DND-41 (cell line): ENCODE measurements around the gene SELENOS.
A peak's percentile ranks its signal among the peaks of the same experiment; 100 is the strongest.

Source experiments
- ATAC-seq: fragments of 200-7000 bp; cut with Tn5 transposase; 3 replicates; pipeline ENCODE4 v1.9.1; 2021; ENCODE audit warnings: low read depth; ENCODE audit not compliant: insufficient read depth
- DNase-seq: peaks from one replicate; pipeline ENCODE4 v3.0.0-alpha.2; 2020
- H2AFZ ChIP-seq: 2 replicates; pipeline ENCODE4 v1.6.0; 2012; ENCODE audit warnings: low read depth, low read length
- H3K27ac ChIP-seq: 2 replicates; pipeline ENCODE4 v1.5.1; 2012; ENCODE audit warnings: low read length, inconsistent platforms
- H3K27me3 ChIP-seq: fragments of 200-600 bp; sonication (generic); 2 replicates; pipeline ENCODE4 v1.6.0; 2012; ENCODE audit warnings: low read length, mild to moderate bottlenecking, inconsistent platforms; ENCODE audit not compliant: insufficient read depth, poor library complexity
- H3K36me3 ChIP-seq: 2 replicates; pipeline ENCODE4 v1.5.1; 2012; ENCODE audit warnings: low read length, inconsistent platforms; ENCODE audit not compliant: insufficient read depth
- H3K4me1 ChIP-seq: 2 replicates; pipeline ENCODE4 v1.5.1; 2012; ENCODE audit warnings: mild to moderate bottlenecking, low read length; ENCODE audit not compliant: insufficient read depth
- H3K4me2 ChIP-seq: 2 replicates; pipeline ENCODE4 v1.6.0; 2012; ENCODE audit warnings: mild to moderate bottlenecking, moderate library complexity, low read length, inconsistent platforms; ENCODE audit not compliant: insufficient read depth
- H3K4me3 ChIP-seq, 2 experiments: fragments of 200-600 bp in 1 of 2; shearing (Covaris generic) in 1 of 2; 2 replicates each; pipeline ENCODE4 v1.5.1; 2012 to 2016; ENCODE audit warnings: inconsistent platforms in 2 of 2, low read length in 2 of 2, mild to moderate bottlenecking in 2 of 2, low read depth in 1 of 2, moderate library complexity in 1 of 2
- H3K79me2 ChIP-seq: 2 replicates; pipeline ENCODE4 v1.6.0; 2012; ENCODE audit warnings: low read length, inconsistent platforms; ENCODE audit not compliant: insufficient read depth
- H3K9ac ChIP-seq: 2 replicates; pipeline ENCODE4 v1.6.0; 2012; ENCODE audit warnings: low read depth, mild to moderate bottlenecking, inconsistent platforms, low read length, moderate library complexity
- H3K9me3 ChIP-seq: 2 replicates; pipeline ENCODE4 v1.5.1; 2012; ENCODE audit warnings: low read length, moderate library complexity, mild to moderate bottlenecking, inconsistent platforms; ENCODE audit not compliant: insufficient read depth, severe bottlenecking
- H4K20me1 ChIP-seq: 2 replicates; pipeline ENCODE4 v1.6.0; 2012; ENCODE audit warnings: low read length; ENCODE audit not compliant: insufficient read depth
- EZH2 ChIP-seq: IDR thresholded peaks from 3 replicates; pipeline ENCODE4 v1.6.1; 2012; ENCODE audit warnings: borderline replicate concordance, low read depth, mild to moderate bottlenecking, moderate library complexity, low read length, inconsistent platforms; ENCODE audit not compliant: severe bottlenecking
- TF ChIP-seq, protein P1 (sequence below): IDR thresholded peaks from 2 replicates; pipeline ENCODE4 v1.5.1; 2012; ENCODE audit warnings: borderline replicate concordance, low read length, moderate library complexity, mild to moderate bottlenecking; ENCODE audit not compliant: poor library complexity, severe bottlenecking; ENCODE audit errors: extremely low read depth

SELENOS gene

DNA sequence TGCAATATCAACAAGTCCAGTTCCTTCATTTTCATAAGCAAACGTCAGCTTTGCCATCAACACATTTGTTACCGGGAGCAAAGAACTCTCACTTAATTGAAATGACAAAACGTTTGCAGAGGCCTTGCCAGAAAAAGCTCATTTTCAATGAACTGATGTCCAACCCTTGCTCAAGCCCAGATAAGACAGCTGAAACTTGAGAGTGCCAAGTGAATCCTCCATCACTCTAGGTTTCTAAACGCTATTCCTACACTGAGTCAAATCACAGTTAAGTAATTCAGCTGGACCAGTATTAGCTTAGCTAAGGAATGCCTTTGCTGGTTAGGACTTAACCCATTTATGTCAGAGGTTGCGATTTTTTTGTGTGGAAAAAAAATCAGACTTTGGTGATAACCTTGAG, 36.9 kb downstream of the SELENOS start:
- peaks cover 15% of the 10 kb centered on the region for H4K20me1 ChIP-seq
- no peak overlapping the region for H3K9ac ChIP-seq
- TF ChIP-seq EZH2: no peak
- TF ChIP-seq, protein P1, sequence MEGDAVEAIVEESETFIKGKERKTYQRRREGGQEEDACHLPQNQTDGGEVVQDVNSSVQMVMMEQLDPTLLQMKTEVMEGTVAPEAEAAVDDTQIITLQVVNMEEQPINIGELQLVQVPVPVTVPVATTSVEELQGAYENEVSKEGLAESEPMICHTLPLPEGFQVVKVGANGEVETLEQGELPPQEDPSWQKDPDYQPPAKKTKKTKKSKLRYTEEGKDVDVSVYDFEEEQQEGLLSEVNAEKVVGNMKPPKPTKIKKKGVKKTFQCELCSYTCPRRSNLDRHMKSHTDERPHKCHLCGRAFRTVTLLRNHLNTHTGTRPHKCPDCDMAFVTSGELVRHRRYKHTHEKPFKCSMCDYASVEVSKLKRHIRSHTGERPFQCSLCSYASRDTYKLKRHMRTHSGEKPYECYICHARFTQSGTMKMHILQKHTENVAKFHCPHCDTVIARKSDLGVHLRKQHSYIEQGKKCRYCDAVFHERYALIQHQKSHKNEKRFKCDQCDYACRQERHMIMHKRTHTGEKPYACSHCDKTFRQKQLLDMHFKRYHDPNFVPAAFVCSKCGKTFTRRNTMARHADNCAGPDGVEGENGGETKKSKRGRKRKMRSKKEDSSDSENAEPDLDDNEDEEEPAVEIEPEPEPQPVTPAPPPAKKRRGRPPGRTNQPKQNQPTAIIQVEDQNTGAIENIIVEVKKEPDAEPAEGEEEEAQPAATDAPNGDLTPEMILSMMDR: no peak
- no peak overlapping the region for H3K4me2 ChIP-seq
- peaks cover 91% of the 10 kb centered on the region for H3K79me2 ChIP-seq
- H3K4me3 ChIP-seq: no peak overlapping the region
- DNase-seq (no peak), ATAC-seq (no peak)
- no peaks in the 10 kb centered on the region for H3K27me3 ChIP-seq
- H2AFZ ChIP-seq: no peak overlapping the region
- no peak overlapping the region for H3K27ac ChIP-seq
- peaks cover 9% of the 10 kb centered on the region for H3K36me3 ChIP-seq
- H3K9me3 ChIP-seq: no peaks in the 10 kb centered on the region
- peaks cover 40% of the 10 kb centered on the region for H3K4me1 ChIP-seq

DNA sequence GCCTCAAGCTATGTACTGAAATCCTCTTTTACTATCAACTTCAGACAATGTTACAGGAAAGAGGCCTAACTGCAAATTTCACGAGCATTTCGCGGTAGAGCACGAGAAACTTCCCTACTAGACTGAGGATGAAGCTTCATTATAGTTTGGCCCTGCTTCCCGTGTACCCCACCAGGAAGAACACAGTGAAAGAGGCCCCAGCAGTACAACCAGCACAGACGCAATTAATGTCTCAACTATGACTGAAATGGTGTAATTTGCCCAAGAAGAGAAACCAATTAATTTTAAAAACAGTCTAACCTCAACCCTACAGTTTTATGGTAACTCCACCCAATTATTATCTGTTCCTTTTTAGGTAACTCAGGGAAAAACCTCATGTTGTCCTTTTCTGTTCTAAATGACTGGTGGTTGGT, 37.6 kb downstream of the SELENOS start:
- peaks cover 16% of the 10 kb centered on the region for H3K36me3 ChIP-seq
- no peak overlapping the region for H3K4me2 ChIP-seq
- no peak overlapping the region for H3K4me3 ChIP-seq
- TF ChIP-seq EZH2: no peak
- TF ChIP-seq, protein P1: no peak
- peaks cover 89% of the 10 kb centered on the region for H3K79me2 ChIP-seq
- H3K9ac ChIP-seq: no peak overlapping the region
- no peak for DNase-seq
- no peak for ATAC-seq
- H2AFZ ChIP-seq: no peak overlapping the region
- H4K20me1 ChIP-seq: peaks cover 15% of the 10 kb centered on the region
- peaks cover 34% of the 10 kb centered on the region for H3K4me1 ChIP-seq
- H3K27ac ChIP-seq: peak overlapping the region; percentile 18; the same call in 1 of the 2 replicates
- no peaks in the 10 kb centered on the region for H3K27me3 ChIP-seq
- no peaks in the 10 kb centered on the region for H3K9me3 ChIP-seq

DNA sequence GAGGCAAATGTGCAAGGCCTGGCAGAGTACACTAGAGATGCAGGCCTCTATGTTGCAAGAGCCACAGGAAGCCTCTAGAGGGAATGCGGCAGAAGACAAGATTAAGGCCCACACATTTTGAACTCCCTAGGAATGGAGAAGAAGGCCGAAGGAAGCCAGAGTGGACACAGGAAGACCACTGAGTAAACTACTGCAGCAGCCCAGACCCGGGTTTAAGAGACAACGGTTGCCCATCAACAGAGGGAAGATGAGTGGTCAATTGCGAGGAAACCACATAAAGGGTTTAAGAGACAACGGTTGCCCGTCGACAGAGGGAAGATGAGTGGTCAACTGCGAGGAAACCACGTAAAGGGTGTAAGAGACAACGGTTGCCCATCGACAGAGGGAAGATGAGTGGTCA, 40.0 kb downstream of the SELENOS start:
- Histone ChIP-seq H3K4me1 (peaks cover 9% of the 10 kb centered on the region), H3K27ac (no peak overlapping the region), H3K9ac (no peak overlapping the region), H3K4me3 (no peak overlapping the region), H2AFZ (no peak overlapping the region), H3K36me3 (peaks cover 34% of the 10 kb centered on the region), H3K9me3 (no peaks in the 10 kb centered on the region), H3K27me3 (no peaks in the 10 kb centered on the region), H3K4me2 (no peak overlapping the region), H3K79me2 (peaks cover 87% of the 10 kb centered on the region), H4K20me1 (peaks cover 20% of the 10 kb centered on the region)
- no peak for TF ChIP-seq EZH2
- TF ChIP-seq, protein P1: no peak
- ATAC-seq (no peak), DNase-seq (no peak)
